ENCODE data around the gene CACNA1G.

DNA sequence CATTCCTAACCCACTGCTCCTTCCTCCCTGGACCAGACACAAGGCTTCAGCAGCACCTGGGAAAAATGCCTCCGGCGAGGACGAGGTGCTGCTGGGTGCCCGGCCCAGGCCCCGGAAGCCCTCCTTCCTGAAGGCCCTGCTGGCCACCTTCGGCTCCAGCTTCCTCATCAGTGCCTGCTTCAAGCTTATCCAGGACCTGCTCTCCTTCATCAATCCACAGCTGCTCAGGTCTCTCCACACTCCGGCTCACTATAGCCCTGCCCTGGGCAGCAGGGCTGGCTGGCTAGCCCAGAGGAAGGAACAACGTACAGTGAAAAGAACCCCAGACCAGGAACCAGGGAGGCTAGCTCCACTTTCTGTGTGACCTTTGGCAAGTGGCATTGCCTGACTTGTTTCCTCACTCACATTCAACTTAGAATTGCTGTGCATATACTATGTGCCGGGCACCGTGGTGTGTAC, 100.4 kb downstream of the CACNA1G start:
- TF ChIP-seq EP300 (IDR thresholded peaks at IDR 0.05), result no peak
- TF ChIP-seq, protein P1, sequence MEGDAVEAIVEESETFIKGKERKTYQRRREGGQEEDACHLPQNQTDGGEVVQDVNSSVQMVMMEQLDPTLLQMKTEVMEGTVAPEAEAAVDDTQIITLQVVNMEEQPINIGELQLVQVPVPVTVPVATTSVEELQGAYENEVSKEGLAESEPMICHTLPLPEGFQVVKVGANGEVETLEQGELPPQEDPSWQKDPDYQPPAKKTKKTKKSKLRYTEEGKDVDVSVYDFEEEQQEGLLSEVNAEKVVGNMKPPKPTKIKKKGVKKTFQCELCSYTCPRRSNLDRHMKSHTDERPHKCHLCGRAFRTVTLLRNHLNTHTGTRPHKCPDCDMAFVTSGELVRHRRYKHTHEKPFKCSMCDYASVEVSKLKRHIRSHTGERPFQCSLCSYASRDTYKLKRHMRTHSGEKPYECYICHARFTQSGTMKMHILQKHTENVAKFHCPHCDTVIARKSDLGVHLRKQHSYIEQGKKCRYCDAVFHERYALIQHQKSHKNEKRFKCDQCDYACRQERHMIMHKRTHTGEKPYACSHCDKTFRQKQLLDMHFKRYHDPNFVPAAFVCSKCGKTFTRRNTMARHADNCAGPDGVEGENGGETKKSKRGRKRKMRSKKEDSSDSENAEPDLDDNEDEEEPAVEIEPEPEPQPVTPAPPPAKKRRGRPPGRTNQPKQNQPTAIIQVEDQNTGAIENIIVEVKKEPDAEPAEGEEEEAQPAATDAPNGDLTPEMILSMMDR (IDR thresholded peaks at IDR 0.05), result no peak
- TF ChIP-seq POLR2AphosphoS5 (IDR thresholded peaks at IDR 0.05), result no peak
